Chondrocyte (in vitro differentiated cells): ENCODE results near the gene PKD1L1. TPM values are rescaled to one million over a fixed set of nuclear protein-coding genes. Genes with fewer than 3 reads are reported as not detected.

ENCODE experiments used
- DNase-seq: peaks from one replicate; pipeline ENCODE4 v3.0.0; 2021; ENCODE audit warnings: mixed read lengths, low spot score
- H3K27ac Mint-ChIP-seq: one replicate; pipeline ENCODE4 v1.8.0; 2021; ENCODE audit warnings: mild to moderate bottlenecking, moderate library complexity, mixed read lengths; ENCODE audit not compliant: unreplicated experiment
- H3K27me3 Mint-ChIP-seq: 2 replicates; pipeline ENCODE4 v1.8.0; 2021; ENCODE audit warnings: low read depth, mixed read lengths
- H3K36me3 Mint-ChIP-seq: 2 replicates; pipeline ENCODE4 v1.8.0; 2021; ENCODE audit warnings: low read depth, mixed read lengths
- H3K4me1 Mint-ChIP-seq: 2 replicates; pipeline ENCODE4 v1.8.0; 2021; ENCODE audit warnings: low read depth, mild to moderate bottlenecking, mixed read lengths
- H3K4me3 Mint-ChIP-seq: one replicate; pipeline ENCODE4 v1.8.0; 2021; ENCODE audit warnings: mild to moderate bottlenecking, moderate library complexity, mixed read lengths; ENCODE audit not compliant: unreplicated experiment
- H3K9me3 Mint-ChIP-seq: 2 replicates; pipeline ENCODE4 v1.8.0; 2021; ENCODE audit warnings: low read depth, mixed read lengths
- long read RNA-seq: library from polyadenylated mRNA; stranded (forward); transcript quantifications from one replicate; pipeline ENCODE4 v2.0.0, GENCODE V29; 2021
- total RNA-seq: library from RNA; stranded (reverse); gene quantifications from 3 replicates; pipeline ENCODE4 v1.2.1, GENCODE V29; 2021
- TF ChIP-seq, protein P1 (sequence below): fragments of 200-600 bp; sonication (generic); IDR thresholded peaks from 2 replicates; pipeline ENCODE4 v1.5.0; 2021; ENCODE audit warnings: antibody characterized with exemption, mild to moderate bottlenecking, moderate library complexity

The PKD1L1 gene, protein sequence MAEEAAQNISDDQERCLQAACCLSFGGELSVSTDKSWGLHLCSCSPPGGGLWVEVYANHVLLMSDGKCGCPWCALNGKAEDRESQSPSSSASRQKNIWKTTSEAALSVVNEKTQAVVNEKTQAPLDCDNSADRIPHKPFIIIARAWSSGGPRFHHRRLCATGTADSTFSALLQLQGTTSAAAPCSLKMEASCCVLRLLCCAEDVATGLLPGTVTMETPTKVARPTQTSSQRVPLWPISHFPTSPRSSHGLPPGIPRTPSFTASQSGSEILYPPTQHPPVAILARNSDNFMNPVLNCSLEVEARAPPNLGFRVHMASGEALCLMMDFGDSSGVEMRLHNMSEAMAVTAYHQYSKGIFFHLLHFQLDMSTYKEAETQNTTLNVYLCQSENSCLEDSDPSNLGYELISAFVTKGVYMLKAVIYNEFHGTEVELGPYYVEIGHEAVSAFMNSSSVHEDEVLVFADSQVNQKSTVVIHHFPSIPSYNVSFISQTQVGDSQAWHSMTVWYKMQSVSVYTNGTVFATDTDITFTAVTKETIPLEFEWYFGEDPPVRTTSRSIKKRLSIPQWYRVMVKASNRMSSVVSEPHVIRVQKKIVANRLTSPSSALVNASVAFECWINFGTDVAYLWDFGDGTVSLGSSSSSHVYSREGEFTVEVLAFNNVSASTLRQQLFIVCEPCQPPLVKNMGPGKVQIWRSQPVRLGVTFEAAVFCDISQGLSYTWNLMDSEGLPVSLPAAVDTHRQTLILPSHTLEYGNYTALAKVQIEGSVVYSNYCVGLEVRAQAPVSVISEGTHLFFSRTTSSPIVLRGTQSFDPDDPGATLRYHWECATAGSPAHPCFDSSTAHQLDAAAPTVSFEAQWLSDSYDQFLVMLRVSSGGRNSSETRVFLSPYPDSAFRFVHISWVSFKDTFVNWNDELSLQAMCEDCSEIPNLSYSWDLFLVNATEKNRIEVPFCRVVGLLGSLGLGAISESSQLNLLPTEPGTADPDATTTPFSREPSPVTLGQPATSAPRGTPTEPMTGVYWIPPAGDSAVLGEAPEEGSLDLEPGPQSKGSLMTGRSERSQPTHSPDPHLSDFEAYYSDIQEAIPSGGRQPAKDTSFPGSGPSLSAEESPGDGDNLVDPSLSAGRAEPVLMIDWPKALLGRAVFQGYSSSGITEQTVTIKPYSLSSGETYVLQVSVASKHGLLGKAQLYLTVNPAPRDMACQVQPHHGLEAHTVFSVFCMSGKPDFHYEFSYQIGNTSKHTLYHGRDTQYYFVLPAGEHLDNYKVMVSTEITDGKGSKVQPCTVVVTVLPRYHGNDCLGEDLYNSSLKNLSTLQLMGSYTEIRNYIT (N-terminal part only)
- total RNA-seq: 0.15 to 0.25 TPM (median 0.23 TPM) in 3 replicates
- long read RNA-seq, partial matches to known transcripts: 0 of 5 reads
- long read RNA-seq, other reads (novel, unspliced or antisense): 5 of 5 reads

DNA sequence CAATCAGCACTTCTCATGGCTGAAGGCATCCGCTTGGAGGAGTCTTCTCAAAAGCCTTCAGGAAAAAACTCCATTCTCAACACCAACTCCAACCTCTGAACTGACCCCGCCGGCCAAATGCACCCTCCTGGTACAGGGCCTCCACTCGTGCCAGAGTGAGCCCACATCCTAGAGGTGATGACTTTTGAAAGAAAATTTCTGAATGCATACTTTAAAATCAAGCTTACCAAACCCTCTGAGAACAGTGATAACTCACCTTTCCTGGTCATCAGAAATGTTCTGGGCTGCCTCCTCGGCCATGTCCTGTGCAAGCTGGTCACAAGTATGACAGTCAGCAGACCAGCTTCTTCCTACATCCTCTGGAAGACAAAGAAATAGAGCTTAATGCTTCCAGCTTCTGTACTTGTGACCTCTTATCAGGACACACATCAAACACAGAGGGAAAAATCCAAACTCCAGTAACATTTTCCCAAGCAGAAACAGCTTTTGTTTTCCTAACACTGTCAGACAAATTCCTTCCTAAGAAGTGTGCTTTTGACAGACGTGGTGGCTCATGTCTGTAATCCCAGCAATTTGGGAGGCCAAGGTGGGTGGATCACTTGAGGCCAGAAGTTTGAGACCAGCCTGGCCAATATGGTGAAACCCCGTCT lies at the start of gene PKD1L1:
PKD1L1 (minus strand) TSS at position 326 of the 650 bp plus-strand sequence; CDS start at position 300, 26 bp downstream.
- TF ChIP-seq, protein P1, sequence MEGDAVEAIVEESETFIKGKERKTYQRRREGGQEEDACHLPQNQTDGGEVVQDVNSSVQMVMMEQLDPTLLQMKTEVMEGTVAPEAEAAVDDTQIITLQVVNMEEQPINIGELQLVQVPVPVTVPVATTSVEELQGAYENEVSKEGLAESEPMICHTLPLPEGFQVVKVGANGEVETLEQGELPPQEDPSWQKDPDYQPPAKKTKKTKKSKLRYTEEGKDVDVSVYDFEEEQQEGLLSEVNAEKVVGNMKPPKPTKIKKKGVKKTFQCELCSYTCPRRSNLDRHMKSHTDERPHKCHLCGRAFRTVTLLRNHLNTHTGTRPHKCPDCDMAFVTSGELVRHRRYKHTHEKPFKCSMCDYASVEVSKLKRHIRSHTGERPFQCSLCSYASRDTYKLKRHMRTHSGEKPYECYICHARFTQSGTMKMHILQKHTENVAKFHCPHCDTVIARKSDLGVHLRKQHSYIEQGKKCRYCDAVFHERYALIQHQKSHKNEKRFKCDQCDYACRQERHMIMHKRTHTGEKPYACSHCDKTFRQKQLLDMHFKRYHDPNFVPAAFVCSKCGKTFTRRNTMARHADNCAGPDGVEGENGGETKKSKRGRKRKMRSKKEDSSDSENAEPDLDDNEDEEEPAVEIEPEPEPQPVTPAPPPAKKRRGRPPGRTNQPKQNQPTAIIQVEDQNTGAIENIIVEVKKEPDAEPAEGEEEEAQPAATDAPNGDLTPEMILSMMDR: no peak
- no peak for DNase-seq
- Mint-ChIP-seq H3K27ac (peak within 1 kb of the TSS; percentile 30), H3K4me1 (peaks cover 36% of the 10 kb centered on the region), H3K36me3 (no peaks in the 10 kb centered on the region), H3K4me3 (no peak within 1 kb of the TSS), H3K9me3 (no peaks in the 10 kb centered on the region), H3K27me3 (no peaks in the 10 kb centered on the region)

DNA sequence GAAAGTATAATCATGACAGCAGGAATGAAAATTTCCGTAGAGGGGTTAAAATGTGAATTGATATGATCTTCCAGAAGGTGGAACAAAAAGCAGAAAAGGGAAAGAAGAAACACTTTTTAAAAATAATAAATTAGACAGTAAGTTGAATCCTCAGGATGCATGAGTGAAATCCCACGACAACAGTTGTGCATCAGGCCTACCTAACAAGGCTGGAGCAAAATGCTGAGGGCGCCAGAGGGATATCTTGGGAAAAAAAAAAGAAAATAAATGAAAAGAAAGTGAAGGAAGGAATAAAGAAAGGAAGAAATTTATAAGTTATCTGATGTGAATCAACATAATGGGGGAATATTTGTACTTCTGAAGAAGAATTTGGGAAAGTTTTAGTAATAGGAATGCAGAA lies 44.2 kb upstream of the PKD1L1 start:
- Mint-ChIP-seq H3K4me3 (peak overlapping the region; percentile 91), H3K27ac (peak overlapping the region; percentile 94), H3K4me1 (peaks cover 16% of the 10 kb centered on the region), H3K27me3 (no peaks in the 10 kb centered on the region), H3K9me3 (no peaks in the 10 kb centered on the region), H3K36me3 (no peaks in the 10 kb centered on the region)
- DNase-seq: no peak
- TF ChIP-seq, protein P1: no peak

DNA sequence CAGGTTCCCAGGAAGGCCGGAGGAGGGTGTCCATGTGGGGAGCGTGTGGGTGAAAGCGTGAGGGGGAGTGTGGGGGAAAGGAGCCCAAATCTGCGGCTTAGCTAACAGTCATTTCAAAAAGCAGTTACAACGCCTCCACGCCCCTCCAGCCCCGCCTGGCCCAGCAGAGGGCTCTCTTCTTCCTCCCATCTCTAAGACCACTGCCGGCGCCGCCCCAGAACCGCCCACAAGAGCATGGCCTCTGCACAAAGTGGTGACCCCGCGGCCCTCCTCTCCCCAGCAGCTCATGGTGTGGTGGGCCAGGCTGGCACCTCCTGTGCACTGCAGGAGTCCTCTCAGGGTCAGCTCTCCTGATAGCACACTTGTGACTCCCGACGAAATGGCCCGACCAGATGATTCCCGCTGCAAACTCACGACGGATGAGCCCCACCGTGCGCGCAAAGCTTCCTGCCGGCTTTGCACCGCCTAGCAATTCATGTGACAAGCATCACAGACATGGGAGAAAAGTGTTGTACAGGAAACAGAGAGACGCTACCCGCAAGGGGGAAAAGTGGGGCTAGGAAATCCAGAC lies 43.6 kb upstream of the PKD1L1 start:
- H3K4me1 Mint-ChIP-seq: peaks cover 16% of the 10 kb centered on the region
- peak overlapping the region; percentile 91 for H3K4me3 Mint-ChIP-seq
- H3K36me3 Mint-ChIP-seq: no peaks in the 10 kb centered on the region
- H3K27ac Mint-ChIP-seq: peak overlapping the region; percentile 94
- H3K9me3 Mint-ChIP-seq: no peaks in the 10 kb centered on the region
- no peak for DNase-seq
- no peaks in the 10 kb centered on the region for H3K27me3 Mint-ChIP-seq
- TF ChIP-seq, protein P1: peak; percentile 85

DNA sequence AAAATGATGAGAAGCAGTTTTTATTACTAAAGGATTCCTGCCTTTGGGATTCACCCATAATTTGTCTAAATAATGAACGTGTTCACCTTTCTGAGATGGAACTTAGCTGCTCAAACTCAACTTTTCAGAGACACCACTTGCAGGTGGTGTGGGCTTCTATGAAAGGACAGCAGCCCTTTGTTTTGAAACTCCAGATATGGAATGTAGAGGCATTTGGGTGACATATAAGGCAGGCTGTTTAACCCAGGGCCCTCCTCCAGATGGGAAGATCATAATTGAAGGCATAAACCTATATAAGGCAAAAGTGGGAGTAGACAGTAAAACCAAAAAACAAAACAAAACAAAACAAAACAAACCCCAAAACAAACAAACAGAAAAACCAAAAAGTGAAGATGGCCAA lies 43.0 kb upstream of the PKD1L1 start:
- no peaks in the 10 kb centered on the region for H3K27me3 Mint-ChIP-seq
- TF ChIP-seq, protein P1: no peak
- H3K9me3 Mint-ChIP-seq: no peaks in the 10 kb centered on the region
- no peak overlapping the region for H3K27ac Mint-ChIP-seq
- DNase-seq: no peak
- no peaks in the 10 kb centered on the region for H3K36me3 Mint-ChIP-seq
- H3K4me1 Mint-ChIP-seq: peaks cover 16% of the 10 kb centered on the region
- peak overlapping the region; percentile 91 for H3K4me3 Mint-ChIP-seq
